GM19397 (cell line): ENCODE results near the gene CYREN.
A peak's percentile ranks its signal among the peaks of the same experiment; 100 is the strongest.
"Not testable (repeated sequence)": the region's sequence is repeated elsewhere in the genome, so short reads cannot be mapped to it uniquely, and the experiment has no call there.

Source experiments
- ATAC-seq: cut with Tn5 transposase; IDR thresholded peaks from one replicate; pipeline ENCODE4 v1.9.1; 2021; ENCODE audit warnings: mild to moderate bottlenecking, moderate library complexity; ENCODE audit not compliant: unreplicated experiment

Gene CYREN

DNA sequence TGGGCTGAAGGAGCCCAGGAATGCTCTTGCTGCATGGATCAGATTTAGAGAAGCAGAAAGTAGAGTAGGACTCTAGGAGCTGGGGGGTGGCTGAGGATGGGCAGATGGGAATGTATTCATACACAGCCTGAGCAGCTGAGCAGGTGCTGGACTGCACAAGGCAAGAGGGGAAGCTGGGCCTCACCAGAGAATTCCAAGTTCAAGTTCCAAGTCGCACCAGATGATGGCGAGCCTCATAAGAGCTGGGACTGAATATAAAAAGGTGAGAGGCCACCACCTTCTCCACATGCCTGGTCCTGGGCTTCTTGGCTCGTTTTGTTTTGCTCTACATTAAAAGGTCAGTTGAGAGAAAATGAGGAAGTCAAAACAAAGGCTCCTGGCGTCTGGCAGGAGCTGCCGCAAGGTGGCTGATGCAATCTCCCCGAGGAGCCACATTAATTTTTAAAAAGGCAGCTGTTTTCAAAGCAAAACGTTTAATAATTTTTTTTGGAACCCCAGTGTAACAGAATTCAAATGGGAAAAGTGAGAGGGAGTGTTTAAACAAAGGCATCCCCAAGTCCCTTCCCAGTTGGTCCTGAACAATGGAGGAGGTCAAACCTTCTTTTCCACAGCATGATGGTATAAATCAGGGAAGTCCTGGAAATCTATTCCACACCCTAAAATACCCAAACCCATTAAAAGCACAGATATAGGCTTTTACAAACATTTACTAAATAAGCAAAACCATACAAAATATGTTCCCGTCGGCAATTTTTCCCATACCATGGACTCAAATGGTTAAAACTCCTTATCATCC lies 9.5 kb downstream of the CYREN start:
- no peak for ATAC-seq

GRCh38 chr7:135160098-135160857 lies 10.2 kb downstream of the CYREN start:
- peak; percentile 44 for ATAC-seq

- ATAC-seq: no peak
These were observed 11.0 kb downstream of the CYREN start for GRCh38 chr7:135159359-135160085.

DNA sequence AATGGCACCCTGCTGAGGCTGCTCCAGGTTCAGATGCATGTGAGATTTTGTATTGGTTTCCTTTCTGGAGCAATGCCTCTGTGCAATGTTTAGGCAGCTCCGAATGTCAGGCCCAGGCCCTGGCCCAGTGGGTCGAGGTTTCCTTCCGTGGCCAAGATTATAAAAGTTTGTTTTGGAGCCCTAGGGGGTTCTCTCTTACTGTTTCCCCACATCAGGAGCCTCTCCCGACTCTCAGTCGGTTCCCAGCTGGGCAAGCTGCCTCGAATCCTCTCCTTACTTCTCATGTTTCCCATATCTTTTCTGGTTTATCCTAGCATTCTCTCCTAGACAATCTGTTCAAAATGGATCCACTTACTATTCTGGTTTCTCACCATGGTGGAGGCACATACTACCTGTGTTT lies 11.6 kb downstream of the CYREN start:
- no peak for ATAC-seq

DNA sequence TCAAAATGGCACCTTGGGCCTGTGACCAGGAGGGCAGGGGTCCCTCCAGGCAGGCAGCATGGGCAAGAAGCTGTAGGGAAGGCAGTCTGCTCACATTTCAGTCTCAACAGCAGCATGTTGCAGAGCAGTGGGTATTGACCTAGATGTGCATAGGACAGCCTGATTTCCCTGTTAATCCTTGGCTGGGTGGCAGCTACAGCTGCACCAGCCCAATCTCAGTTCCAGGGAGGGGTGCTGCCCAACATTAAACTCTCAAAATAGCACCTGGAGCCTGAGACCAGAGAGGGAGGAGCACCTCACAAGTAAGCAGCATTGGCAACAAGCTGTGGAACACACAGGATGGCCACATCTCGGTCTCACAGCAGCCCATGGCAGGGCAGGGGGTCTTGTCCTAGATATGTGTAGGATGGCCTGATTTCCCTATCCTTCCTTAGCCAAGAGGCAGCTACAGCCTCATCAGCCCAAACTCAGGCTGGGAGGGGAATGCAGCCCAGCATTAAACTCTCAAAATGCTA lies 12.3 kb downstream of the CYREN start:
- no peak for ATAC-seq

GRCh38 chr7:135156290-135156689 lies 14.2 kb downstream of the CYREN start:
- ATAC-seq: no peak

DNA sequence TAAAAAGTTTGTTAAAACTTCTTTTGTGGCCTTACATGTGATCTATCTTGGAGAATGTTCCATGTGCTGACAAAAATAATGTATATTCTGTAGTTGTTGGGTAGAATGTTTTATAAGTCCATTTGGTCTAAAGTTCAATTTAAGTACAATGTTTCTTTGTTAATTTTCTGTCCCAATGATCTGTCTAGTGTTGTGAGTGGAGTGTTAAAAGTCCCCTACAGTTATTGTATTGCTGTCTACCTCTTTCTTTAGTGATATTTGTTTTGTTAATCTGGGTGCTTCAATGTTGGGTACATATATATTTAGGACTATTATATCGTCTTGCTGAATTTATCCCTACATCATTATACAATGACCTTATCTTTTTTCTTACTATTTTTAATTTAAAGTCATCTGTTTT lies 15.8 kb downstream of the CYREN start:
- ATAC-seq: no peak

- ATAC-seq: no peak
These were observed 18.1 kb downstream of the CYREN start for GRCh38 chr7:135152442-135152841.

GRCh38 chr7:135151533-135151932 lies 19.0 kb downstream of the CYREN start:
- no peak for ATAC-seq

DNA sequence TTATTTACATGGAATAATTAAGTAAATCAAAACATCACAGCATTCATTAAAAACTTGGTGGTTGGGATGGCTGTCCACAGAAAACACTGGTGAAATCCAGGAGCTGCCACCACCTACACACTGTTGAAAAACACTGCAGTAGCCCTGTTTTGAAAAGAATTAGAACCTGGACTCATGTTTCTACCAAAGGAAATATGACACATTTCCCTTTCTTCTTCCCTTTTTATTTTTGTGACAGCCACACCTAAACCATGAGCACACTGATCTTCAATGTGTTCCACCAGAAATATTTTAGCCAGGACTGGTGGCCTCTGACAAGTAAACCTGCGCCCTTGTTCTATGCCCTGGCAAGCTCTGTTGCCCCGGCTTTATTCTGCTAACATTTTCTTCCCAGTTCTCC lies 19.4 kb downstream of the CYREN start:
- no peak for ATAC-seq

- ATAC-seq: no peak
These were observed 20.3 kb downstream of the CYREN start for GRCh38 chr7:135150072-135150782.

DNA sequence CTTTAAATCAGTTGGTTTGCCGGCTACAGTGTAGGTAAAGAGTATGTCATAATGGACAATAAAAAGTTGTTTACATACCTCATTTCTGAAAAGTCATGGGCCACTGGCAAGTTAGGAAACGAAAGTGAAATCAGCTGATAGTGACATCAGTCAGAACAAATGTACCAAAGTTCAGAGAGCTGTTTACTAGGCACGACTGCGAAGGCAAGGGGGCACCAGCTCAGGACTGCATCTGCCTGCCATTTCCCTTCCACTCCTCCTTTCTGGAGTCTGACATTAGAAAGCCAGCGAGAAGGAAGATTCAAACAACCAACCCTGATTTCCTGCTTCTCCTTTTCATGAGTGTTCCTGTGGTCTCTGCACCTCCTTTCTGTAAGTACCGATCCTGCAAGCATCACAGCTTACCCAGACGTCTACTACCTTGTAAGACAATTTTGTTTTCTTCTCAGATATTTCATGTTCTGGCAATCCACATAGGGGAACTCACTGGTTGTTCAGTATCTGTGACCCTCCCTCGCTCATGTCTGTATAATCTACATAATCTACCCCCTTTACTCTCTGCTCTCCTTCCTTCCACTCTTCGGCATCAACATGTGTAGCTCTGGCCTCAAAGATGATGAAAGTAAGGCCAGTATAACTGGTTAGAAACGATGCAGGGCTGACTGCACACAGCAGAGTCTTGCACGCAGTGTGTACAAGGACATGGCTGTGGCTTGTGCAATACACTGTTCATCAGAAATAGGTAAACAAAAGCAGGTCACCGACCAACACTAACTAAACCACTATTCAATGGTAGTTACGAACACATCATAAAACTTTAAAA lies 22.4 kb downstream of the CYREN start, which contains the start of gene TMEM140:
Gene TMEM140, plus strand, starts transcription at position 174 of the 823 bp plus-strand sequence. CDS start 16,370 bp downstream, outside the sequence.
- peak; percentile 66 for ATAC-seq

- ATAC-seq: peak; percentile 12
These were observed 23.1 kb downstream of the CYREN start for GRCh38 chr7:135147341-135147898.

DNA sequence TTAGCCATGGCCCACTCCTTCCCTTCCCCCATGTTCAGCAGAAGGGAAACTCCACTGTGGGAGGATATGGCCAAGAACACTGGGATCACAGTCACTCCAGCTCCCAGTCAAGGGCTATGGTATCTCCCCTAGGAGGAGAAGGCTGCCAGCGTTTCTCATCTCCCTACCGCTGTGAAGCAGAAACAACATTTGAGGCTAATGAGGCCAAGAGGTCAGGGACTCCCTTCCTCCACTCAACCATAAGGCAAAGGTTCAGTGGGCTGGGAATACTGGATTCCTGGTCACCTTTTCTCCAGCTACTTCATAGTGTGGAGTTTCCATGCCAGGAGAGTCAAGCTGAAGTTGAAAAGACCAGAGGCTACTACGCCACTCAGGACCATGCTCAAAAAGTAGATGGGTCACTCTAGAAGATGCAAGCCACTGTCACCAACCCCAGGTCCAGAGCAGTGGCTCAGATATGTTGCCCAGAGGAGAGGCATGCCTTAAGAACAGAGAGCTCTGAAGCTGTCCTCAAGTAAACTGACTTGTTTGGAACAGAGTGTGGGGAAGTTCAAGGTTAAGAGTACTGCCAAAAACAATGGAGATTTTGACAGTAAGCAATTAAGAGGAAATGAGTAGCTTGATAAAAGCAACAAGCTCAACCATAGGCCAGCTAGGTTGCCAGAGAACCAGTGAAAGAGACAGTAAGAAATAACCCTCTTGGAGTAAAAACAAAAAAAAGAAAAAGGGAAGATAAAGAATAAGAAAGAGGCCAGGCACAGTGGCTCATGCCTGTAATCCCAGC lies 26.4 kb downstream of the CYREN start:
- no peak for ATAC-seq

DNA sequence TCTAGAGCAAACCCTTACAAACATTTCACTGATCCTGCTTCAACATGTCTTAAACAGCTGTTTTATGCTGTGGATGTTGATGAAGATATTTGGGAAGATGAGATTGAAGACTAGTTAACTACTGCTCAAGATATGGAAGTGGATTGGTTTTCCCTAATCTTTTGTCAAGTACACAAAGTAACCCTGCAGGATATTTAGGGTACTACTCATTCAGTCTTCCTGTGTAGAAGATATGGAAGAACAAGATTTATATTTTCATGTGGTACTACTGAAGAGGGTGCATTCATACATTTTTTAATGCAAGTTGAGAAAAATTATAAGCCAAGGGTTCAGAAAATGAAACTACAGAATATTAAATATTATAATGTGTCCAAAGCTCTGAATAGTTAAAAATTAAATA lies 40.9 kb downstream of the CYREN start:
- ATAC-seq: no peak

DNA sequence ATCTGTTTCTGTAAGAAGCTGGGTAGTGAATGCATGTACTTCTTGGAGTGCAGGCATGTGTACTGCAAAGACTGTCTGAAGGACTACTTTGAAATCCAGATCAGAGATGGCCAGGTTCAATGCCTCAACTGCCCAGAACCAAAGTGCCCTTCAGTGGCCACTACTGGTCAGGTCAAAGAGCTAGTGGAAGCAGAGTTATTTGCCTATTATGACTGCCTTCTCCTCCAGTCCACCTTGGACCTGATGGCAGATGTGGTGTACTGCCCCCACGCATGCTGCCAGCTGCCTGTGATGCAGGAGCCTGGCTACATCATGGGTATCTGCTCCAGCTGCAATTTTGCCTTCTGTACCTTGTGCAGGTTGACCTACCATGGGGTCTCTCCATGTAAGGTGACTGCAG lies 41.6 kb downstream of the CYREN start:
- ATAC-seq: no peak

- not testable (repeated sequence) for ATAC-seq
These were observed 45.9 kb downstream of the CYREN start for GRCh38 chr7:135124631-135125030.

GRCh38 chr7:135121868-135122267 lies 48.6 kb downstream of the CYREN start:
- ATAC-seq: no peak

DNA sequence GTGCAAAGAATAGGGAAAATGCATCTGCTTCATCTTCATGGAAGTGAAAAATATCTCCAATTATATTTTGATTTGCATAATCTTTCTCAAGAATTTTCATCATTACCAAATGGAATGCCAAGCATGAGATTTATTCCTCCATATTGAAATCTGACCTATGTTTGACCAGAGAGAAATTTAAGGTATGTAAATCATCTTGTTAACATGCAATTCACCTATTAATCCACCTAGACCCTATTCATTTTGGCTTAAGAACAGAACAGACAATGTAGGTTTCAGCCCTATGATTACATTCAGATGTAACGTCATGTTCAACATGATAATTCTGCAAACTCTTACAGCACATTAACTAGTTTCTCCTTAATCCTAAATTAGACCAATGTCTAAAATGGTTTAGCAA lies 53.4 kb downstream of the CYREN start:
- no peak for ATAC-seq
